ENCODE results near the gene MOB3B. TPM values are rescaled to one million over a fixed set of nuclear protein-coding genes. Genes with fewer than 3 reads are reported as not detected.

Gene MOB3B
- total and polyA plus RNA-seq, 2 donors (not counting 1 experiment from before 2014, with no cell fraction given), result under 0.01 to 0.15 TPM

DNA sequence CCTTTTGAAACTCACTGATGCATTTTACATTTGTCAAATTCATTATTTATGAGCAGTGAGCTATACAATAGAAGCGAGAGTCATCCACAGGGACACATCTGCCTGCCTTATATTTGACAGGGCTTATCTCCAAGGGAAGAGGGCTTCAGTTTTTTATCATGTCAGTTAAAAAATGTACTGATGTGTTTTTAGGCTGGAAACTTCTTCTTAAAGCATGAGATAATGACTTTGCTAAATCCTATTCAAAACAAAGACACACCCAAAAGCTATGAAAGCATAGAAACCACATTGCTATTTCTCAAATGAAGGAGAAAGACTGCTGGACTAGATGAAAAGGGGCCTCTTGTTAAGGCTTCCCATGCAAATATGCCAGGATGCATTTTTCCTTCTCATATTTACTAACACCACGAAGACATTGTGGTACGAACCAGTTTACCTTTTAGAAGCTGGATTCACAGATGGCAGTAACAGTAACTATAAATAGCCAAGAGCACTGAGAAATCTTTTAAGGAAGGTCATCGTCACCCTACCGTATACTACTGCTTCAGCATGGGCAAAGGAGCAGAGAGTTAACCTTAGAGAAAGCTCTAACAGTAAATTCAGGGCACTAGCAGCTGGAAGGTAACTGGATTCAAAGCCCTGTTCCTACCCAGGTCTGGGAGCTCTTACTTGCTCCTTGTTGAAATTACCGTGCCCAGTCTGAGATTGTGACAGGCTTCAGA, 91.8 kb downstream of the MOB3B start:
- no peaks in the 10 kb centered on the region for H3K79me2 ChIP-seq (ENCODE audit: control insufficient read depth, insufficient read depth, low read length)
- H3K27ac ChIP-seq (ENCODE audit: insufficient read depth, low read length), result no peak overlapping the region
- no peaks in the 10 kb centered on the region for H4K20me1 ChIP-seq (ENCODE audit: control insufficient read depth, extremely low read depth, insufficient read depth, low read length)
- no peak for DNase-seq (ENCODE audit: low read depth in 2 of 2)
- H3K36me3 ChIP-seq (ENCODE audit: control insufficient read depth, insufficient read depth, low read length), result no peaks in the 10 kb centered on the region
- no peaks in the 10 kb centered on the region for H3K27me3 ChIP-seq (ENCODE audit: control insufficient read depth, insufficient read depth, low read length)
- no peaks in the 10 kb centered on the region for H3K4me1 ChIP-seq (ENCODE audit: control insufficient read depth, extremely low read depth, insufficient read depth, low read length)
- no peak for TF ChIP-seq EZH2 (IDR thresholded peaks at IDR 0.05; ENCODE audit: low read length, missing control alignments)
- TF ChIP-seq, protein P1, sequence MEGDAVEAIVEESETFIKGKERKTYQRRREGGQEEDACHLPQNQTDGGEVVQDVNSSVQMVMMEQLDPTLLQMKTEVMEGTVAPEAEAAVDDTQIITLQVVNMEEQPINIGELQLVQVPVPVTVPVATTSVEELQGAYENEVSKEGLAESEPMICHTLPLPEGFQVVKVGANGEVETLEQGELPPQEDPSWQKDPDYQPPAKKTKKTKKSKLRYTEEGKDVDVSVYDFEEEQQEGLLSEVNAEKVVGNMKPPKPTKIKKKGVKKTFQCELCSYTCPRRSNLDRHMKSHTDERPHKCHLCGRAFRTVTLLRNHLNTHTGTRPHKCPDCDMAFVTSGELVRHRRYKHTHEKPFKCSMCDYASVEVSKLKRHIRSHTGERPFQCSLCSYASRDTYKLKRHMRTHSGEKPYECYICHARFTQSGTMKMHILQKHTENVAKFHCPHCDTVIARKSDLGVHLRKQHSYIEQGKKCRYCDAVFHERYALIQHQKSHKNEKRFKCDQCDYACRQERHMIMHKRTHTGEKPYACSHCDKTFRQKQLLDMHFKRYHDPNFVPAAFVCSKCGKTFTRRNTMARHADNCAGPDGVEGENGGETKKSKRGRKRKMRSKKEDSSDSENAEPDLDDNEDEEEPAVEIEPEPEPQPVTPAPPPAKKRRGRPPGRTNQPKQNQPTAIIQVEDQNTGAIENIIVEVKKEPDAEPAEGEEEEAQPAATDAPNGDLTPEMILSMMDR (conservative IDR thresholded peaks at IDR 0.05 in 1 of 2, IDR thresholded peaks at IDR 0.05 in 1 of 2; ENCODE audit: low read depth in 1 of 2, low read length in 2 of 2), result no peak
- H3K4me3 ChIP-seq (replicated peaks in 1 of 4; ENCODE audit: control extremely low read depth in 1 of 4, insufficient read depth in 1 of 4, low read depth in 3 of 4, low read length in 4 of 4), result no peak overlapping the region
- H3K9me3 ChIP-seq (ENCODE audit: control insufficient read depth, insufficient read depth, low read depth, low read length), result no peaks in the 10 kb centered on the region
- no peak overlapping the region for H3K9ac ChIP-seq (ENCODE audit: insufficient read depth, low read length)
- no peak overlapping the region for H2AFZ ChIP-seq (ENCODE audit: low read length)
- H3K4me2 ChIP-seq (ENCODE audit: extremely low read depth, insufficient read depth, low read length), result no peak overlapping the region

DNA sequence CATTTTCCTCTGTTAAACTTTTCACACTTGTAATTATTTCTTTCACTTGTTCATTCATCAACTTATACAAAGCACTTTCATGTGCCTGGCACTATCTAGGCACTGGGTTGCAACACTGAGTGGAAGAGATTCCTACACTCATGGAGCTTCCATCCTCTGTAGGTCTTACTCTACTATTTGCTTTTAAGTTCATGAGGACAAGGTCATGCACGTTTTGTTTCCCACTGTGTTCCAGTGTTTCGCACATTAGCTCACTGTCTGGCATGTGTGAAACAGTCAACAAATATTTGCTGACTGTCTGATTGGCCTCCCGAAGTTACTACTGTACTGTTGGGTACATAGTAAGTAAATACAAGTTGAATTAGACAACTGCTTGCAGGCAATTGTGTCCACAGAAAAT, 93.4 kb downstream of the MOB3B start:
- no peaks in the 10 kb centered on the region for H3K79me2 ChIP-seq (ENCODE audit: control insufficient read depth, insufficient read depth, low read length)
- no peak overlapping the region for H2AFZ ChIP-seq (ENCODE audit: low read length)
- no peak overlapping the region for H3K9ac ChIP-seq (ENCODE audit: insufficient read depth, low read length)
- DNase-seq (ENCODE audit: low read depth in 2 of 2), result no peak
- H3K36me3 ChIP-seq (ENCODE audit: control insufficient read depth, insufficient read depth, low read length), result no peaks in the 10 kb centered on the region
- no peak overlapping the region for H3K4me2 ChIP-seq (ENCODE audit: extremely low read depth, insufficient read depth, low read length)
- H3K4me1 ChIP-seq (ENCODE audit: control insufficient read depth, extremely low read depth, insufficient read depth, low read length), result no peaks in the 10 kb centered on the region
- H3K27ac ChIP-seq (ENCODE audit: insufficient read depth, low read length), result no peak overlapping the region
- no peaks in the 10 kb centered on the region for H4K20me1 ChIP-seq (ENCODE audit: control insufficient read depth, extremely low read depth, insufficient read depth, low read length)
- no peak overlapping the region for H3K4me3 ChIP-seq (replicated peaks in 1 of 4; ENCODE audit: control extremely low read depth in 1 of 4, insufficient read depth in 1 of 4, low read depth in 3 of 4, low read length in 4 of 4)
- H3K9me3 ChIP-seq (ENCODE audit: control insufficient read depth, insufficient read depth, low read depth, low read length), result no peaks in the 10 kb centered on the region
- TF ChIP-seq, protein P1 (conservative IDR thresholded peaks at IDR 0.05 in 1 of 2, IDR thresholded peaks at IDR 0.05 in 1 of 2; ENCODE audit: low read depth in 1 of 2, low read length in 2 of 2), result no peak
- no peak for TF ChIP-seq EZH2 (IDR thresholded peaks at IDR 0.05; ENCODE audit: low read length, missing control alignments)
- no peaks in the 10 kb centered on the region for H3K27me3 ChIP-seq (ENCODE audit: control insufficient read depth, insufficient read depth, low read length)

DNA sequence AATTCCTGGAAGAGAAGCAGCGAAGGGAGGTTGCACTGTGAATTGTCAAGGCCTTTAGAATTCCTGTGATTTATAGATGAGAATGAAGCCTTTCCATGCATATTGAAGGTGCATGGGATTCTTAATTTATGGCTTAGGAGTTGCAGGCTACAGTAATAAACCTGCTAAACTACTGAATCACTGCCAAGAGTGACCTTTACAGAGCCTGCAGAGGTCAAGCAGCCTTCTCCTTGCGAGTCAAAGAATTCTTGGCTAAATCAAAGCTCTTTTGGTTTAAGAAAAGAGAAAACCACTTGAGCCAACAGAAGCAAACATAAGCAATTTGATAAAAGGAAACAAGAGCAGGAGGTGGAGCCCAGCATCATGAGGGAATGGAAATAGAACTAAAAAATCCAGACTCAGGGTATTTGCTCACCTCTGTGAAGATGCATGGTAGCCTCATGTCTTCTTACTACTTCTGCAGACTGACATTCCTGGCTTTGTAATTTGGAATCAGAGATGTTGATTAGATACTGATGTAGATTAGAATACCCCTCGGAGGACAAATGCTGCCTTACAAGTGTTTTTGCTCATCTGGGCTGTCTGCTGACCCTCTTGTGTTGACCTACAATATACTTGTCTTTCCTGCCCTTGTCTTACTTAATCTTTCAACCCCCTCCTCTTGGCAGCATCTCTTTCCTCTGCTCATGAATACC, 95.8 kb downstream of the MOB3B start:
- TF ChIP-seq EZH2 (IDR thresholded peaks at IDR 0.05; ENCODE audit: low read length, missing control alignments), result no peak
- TF ChIP-seq, protein P1 (conservative IDR thresholded peaks at IDR 0.05 in 1 of 2, IDR thresholded peaks at IDR 0.05 in 1 of 2; ENCODE audit: low read depth in 1 of 2, low read length in 2 of 2), result no peak
- Histone ChIP-seq H4K20me1 (ENCODE audit: control insufficient read depth, extremely low read depth, insufficient read depth, low read length) (no peaks in the 10 kb centered on the region), H2AFZ (ENCODE audit: low read length) (no peak overlapping the region), H3K4me3 (replicated peaks in 1 of 4; ENCODE audit: control extremely low read depth in 1 of 4, insufficient read depth in 1 of 4, low read depth in 3 of 4, low read length in 4 of 4) (no peak overlapping the region), H3K27me3 (ENCODE audit: control insufficient read depth, insufficient read depth, low read length) (no peaks in the 10 kb centered on the region), H3K79me2 (ENCODE audit: control insufficient read depth, insufficient read depth, low read length) (no peaks in the 10 kb centered on the region), H3K4me2 (ENCODE audit: extremely low read depth, insufficient read depth, low read length) (no peak overlapping the region), H3K9ac (ENCODE audit: insufficient read depth, low read length) (no peak overlapping the region), H3K9me3 (ENCODE audit: control insufficient read depth, insufficient read depth, low read depth, low read length) (no peaks in the 10 kb centered on the region), H3K4me1 (ENCODE audit: control insufficient read depth, extremely low read depth, insufficient read depth, low read length) (no peaks in the 10 kb centered on the region), H3K27ac (ENCODE audit: insufficient read depth, low read length) (no peak overlapping the region), H3K36me3 (ENCODE audit: control insufficient read depth, insufficient read depth, low read length) (no peaks in the 10 kb centered on the region)
- DNase-seq (ENCODE audit: low read depth in 2 of 2), result no peak
